Stimulated activated CD4-positive, alpha-beta T cell treated with anti-CD3 and anti-CD28 coated beads, Interleukin-2, amount 100 ng/mL, for 4 hours (primary cell): ENCODE measurements around the gene ERC1.

Experiments used
- DNase-seq: peaks from one replicate; pipeline ENCODE4 v3.0.0-alpha.2; 2020; ENCODE audit warnings: low read depth

The ERC1 gene

GRCh38 chr12:1493781-1494565 is 502.9 kb downstream of the ERC1 start:
- DNase-seq: no peak

- no peak for DNase-seq
These were observed 503.8 kb downstream of the ERC1 start for GRCh38 chr12:1494856-1495255.

GRCh38 chr12:1496162-1496900 is 505.3 kb downstream of the ERC1 start:
- no peak for DNase-seq

GRCh38 chr12:1497161-1497560 is 506.1 kb downstream of the ERC1 start:
- DNase-seq: no peak

- DNase-seq: no peak
These were observed 507.2 kb downstream of the ERC1 start for GRCh38 chr12:1498199-1498740.

GRCh38 chr12:1499351-1499750 is 508.3 kb downstream of the ERC1 start:
- no peak for DNase-seq

GRCh38 chr12:1500095-1500801 is 509.2 kb downstream of the ERC1 start:
- no peak for DNase-seq

- DNase-seq: no peak
These were observed 510.0 kb downstream of the ERC1 start for GRCh38 chr12:1501001-1501400.

- DNase-seq: no peak
These were observed 510.8 kb downstream of the ERC1 start for GRCh38 chr12:1501695-1502378.

- no peak for DNase-seq
These were observed 511.3 kb downstream of the ERC1 start for GRCh38 chr12:1502379-1502720.

- DNase-seq: no peak
These were observed 511.8 kb downstream of the ERC1 start for GRCh38 chr12:1502831-1503230.

- DNase-seq: no peak
These were observed 512.3 kb downstream of the ERC1 start for GRCh38 chr12:1503281-1503711.

GRCh38 chr12:1504304-1504894 is 513.4 kb downstream of the ERC1 start:
- no peak for DNase-seq

- no peak for DNase-seq
These were observed 513.9 kb downstream of the ERC1 start for GRCh38 chr12:1504895-1505311.

GRCh38 chr12:1505576-1505975 is 514.6 kb downstream of the ERC1 start:
- DNase-seq: no peak

- no peak for DNase-seq
These were observed 516.3 kb downstream of the ERC1 start for GRCh38 chr12:1507308-1507707.

- no peak for DNase-seq
These were observed 518.5 kb downstream of the ERC1 start for GRCh38 chr12:1509413-1510052.

- DNase-seq: no peak
These were observed 519.2 kb downstream of the ERC1 start for GRCh38 chr12:1510056-1510812.

- DNase-seq: no peak
These were observed 524.0 kb downstream of the ERC1 start for GRCh38 chr12:1515010-1515409.

- DNase-seq: no peak
These were observed 524.4 kb downstream of the ERC1 start for GRCh38 chr12:1515428-1515827.
